ENCODE data around the gene EML4. TPM values are rescaled to one million over a fixed set of nuclear protein-coding genes. Genes with fewer than 3 reads are reported as not detected.
A peak's percentile ranks its signal among the peaks of the same experiment; 100 is the strongest.

Gene EML4
- total RNA-seq, 4 donors from 2014 or later = 14.5 to 23.2 (median 17.8) TPM

DNA sequence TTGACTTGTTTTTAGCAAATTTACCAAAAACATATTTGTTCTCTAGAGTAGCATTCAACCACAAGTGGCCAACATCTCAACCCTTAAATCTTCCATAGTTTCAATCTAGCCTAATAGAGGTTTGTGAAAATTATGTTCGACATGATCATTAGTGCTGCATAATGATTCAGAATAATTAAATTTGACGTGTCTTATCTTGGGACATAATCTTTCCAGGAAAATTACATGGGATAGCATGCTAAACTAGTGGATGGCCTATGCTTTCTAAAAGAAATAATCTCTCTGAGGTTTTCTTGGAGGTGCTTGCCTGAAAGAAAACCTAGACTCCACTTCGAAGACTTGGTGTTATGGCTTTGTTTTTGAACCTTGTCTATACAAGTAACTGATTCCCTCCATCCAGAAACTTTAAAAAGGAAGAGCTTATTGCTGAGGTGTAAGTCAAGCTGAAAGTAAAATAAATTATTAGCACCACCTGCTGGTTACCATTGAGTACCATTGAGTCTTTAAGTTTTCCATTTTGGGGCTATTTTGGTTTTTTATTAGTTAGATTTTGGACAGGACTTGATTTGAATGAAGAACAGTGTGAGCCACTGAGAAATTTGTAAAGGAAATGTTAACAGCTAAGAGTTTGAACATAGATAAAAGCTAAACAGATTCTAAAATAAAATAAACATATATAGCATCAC is 159.1 kb downstream of the EML4 start:
- no peak for DNase-seq (ENCODE audit: extremely low spot score)
- no peaks in the 10 kb centered on the region for H3K27me3 ChIP-seq
- H3K27ac ChIP-seq (replicated peaks in 1 of 4) = no peak overlapping the region
- intact Hi-C loops (cut with DNase I) = loop anchor here (2.0 kb wide), 1 partner anchor 231 kb away; no protein-coding TSS in a partner anchor
- TF ChIP-seq, protein P1, sequence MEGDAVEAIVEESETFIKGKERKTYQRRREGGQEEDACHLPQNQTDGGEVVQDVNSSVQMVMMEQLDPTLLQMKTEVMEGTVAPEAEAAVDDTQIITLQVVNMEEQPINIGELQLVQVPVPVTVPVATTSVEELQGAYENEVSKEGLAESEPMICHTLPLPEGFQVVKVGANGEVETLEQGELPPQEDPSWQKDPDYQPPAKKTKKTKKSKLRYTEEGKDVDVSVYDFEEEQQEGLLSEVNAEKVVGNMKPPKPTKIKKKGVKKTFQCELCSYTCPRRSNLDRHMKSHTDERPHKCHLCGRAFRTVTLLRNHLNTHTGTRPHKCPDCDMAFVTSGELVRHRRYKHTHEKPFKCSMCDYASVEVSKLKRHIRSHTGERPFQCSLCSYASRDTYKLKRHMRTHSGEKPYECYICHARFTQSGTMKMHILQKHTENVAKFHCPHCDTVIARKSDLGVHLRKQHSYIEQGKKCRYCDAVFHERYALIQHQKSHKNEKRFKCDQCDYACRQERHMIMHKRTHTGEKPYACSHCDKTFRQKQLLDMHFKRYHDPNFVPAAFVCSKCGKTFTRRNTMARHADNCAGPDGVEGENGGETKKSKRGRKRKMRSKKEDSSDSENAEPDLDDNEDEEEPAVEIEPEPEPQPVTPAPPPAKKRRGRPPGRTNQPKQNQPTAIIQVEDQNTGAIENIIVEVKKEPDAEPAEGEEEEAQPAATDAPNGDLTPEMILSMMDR (IDR thresholded peaks at IDR 0.05) = peak; percentile 41 to 48 (median 47)
- TF ChIP-seq POLR2A (IDR thresholded peaks at IDR 0.05; ENCODE audit: low read depth) = no peak
- TF ChIP-seq EP300 (IDR thresholded peaks at IDR 0.05) = no peak
- H3K36me3 ChIP-seq = peaks cover 15 to 61% (median 30%) of the 10 kb centered on the region in 4 donors
- H3K9me3 ChIP-seq = no peaks in the 10 kb centered on the region
- H3K4me3 ChIP-seq = no peak overlapping the region
- 70% methylated on average over 3 of the region's 3 CpGs for WGBS
- no peaks in the 10 kb centered on the region for H3K4me1 ChIP-seq

DNA sequence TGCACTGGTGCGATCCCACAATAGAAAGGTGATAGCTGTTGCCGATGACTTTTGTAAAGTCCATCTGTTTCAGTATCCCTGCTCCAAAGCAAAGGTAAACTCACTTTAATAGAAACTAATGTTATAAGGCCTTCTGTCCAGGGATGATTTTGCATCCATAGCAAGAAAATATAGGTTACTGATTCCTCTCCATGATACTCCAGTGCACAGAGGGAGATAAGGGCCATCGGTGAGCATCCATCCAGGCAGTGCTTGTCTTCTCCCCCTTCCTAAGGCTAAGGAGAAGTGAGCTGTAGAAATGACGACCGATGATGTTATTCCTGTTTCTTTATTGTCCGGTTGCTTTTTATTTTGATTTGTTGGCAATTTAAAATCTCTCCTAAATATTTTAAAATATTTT is 159.8 kb downstream of the EML4 start:
- intact Hi-C loops (cut with DNase I) = loop anchor here (2.0 kb wide), 1 partner anchor 232 kb away; no protein-coding TSS in a partner anchor
- TF ChIP-seq EP300 (IDR thresholded peaks at IDR 0.05) (no peak), POLR2A (IDR thresholded peaks at IDR 0.05; ENCODE audit: low read depth) (no peak), POLR2AphosphoS5 (IDR thresholded peaks at IDR 0.05) (no peak)
- TF ChIP-seq, protein P1 (IDR thresholded peaks at IDR 0.05) = no peak

DNA sequence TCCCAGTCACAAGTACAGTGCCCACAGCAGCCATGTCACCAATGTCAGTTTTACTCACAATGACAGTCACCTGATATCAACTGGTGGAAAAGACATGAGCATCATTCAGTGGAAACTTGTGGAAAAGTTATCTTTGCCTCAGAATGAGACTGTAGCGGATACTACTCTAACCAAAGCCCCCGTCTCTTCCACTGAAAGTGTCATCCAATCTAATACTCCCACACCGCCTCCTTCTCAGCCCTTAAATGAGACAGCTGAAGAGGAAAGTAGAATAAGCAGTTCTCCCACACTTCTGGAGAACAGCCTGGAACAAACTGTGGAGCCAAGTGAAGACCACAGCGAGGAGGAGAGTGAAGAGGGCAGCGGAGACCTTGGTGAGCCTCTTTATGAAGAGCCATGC is 160.6 kb downstream of the EML4 start:
- intact Hi-C loops (cut with DNase I) = loop anchor here (2.0 to 10.0 kb wide), 2 partner anchors 233 to 485 kb away; no protein-coding TSS in a partner anchor
- Histone ChIP-seq H3K36me3 (peaks cover 27 to 75% (median 44%) of the 10 kb centered on the region in 4 donors), H3K27me3 (no peaks in the 10 kb centered on the region), H3K27ac (replicated peaks in 1 of 4) (no peak overlapping the region), H3K9me3 (no peaks in the 10 kb centered on the region), H3K4me3 (no peak overlapping the region), H3K4me1 (no peaks in the 10 kb centered on the region)
- TF ChIP-seq POLR2AphosphoS5 (IDR thresholded peaks at IDR 0.05) = no peak
- TF ChIP-seq, protein P1 (IDR thresholded peaks at IDR 0.05) = no peak
- TF ChIP-seq POLR2A (IDR thresholded peaks at IDR 0.05; ENCODE audit: low read depth) = no peak
- TF ChIP-seq EP300 (IDR thresholded peaks at IDR 0.05) = no peak
- WGBS = 96% methylated on average over 5 of the region's 5 CpGs
- DNase-seq (ENCODE audit: extremely low spot score) = no peak

More for the DNA sequence above, 159.8 kb downstream of the EML4 start:
- Histone ChIP-seq H3K4me3 (no peak overlapping the region), H3K27me3 (no peaks in the 10 kb centered on the region), H3K4me1 (no peaks in the 10 kb centered on the region), H3K9me3 (no peaks in the 10 kb centered on the region), H3K36me3 (peaks cover 21 to 68% (median 37%) of the 10 kb centered on the region in 4 donors), H3K27ac (replicated peaks in 1 of 4) (no peak overlapping the region)
- WGBS = 93% methylated on average over 6 of the region's 6 CpGs
- DNase-seq (ENCODE audit: extremely low spot score) = no peak

DNA sequence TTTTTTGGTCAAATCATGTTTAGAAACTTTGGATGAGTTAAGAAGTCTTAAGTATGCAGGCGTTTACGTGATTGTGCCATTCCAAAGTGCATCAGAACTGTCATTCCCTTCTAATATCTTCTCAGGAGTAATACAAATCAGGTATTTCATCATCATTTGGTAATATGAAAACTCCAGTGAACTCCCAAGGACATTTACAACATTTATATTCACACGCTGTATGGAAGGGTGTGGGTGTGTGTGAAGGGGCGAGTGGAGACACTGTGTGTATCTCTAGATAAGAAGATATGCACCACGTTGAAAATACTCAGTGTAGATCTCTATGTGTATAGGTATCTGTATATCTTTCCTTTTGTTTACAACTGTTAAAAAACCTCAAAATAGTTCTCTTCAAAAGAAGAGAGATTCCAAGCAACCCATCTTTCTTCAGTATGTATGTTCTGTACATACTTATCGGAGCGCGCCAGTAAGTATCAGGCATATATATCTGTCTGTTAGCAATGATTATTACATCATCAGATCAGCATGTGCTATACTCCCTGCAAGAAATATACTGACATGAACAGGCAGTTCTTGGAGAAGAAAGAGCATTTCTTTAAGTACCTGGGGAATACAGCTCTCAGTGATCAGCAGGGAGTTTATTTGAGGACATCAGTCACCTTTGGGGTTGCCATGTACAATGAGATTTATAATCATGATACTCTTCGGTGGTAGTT is 162.6 kb downstream of the EML4 start:
- intact Hi-C loops (cut with DNase I) = loop anchor here (10.0 kb wide), 1 partner anchor 487 kb away; no protein-coding TSS in a partner anchor
- Histone ChIP-seq H3K4me1 (no peaks in the 10 kb centered on the region), H3K27me3 (no peaks in the 10 kb centered on the region), H3K36me3 (peaks cover 30 to 75% (median 44%) of the 10 kb centered on the region in 4 donors), H3K9me3 (no peaks in the 10 kb centered on the region), H3K4me3 (no peak overlapping the region), H3K27ac (replicated peaks in 1 of 4) (no peak overlapping the region)
- WGBS = 87% methylated on average over 9 of the region's 9 CpGs
- no peak for DNase-seq (ENCODE audit: extremely low spot score)
- no peak for TF ChIP-seq POLR2A (IDR thresholded peaks at IDR 0.05; ENCODE audit: low read depth)
- TF ChIP-seq, protein P1 (IDR thresholded peaks at IDR 0.05) = no peak
- TF ChIP-seq EP300 (IDR thresholded peaks at IDR 0.05) = no peak
- no peak for TF ChIP-seq POLR2AphosphoS5 (IDR thresholded peaks at IDR 0.05)
